ENCODE measurements around the gene CFAP107.

Gene CFAP107

GRCh38 chr1:12741946-12742345 is 4.1 kb upstream of the CFAP107 start:
- DNase-seq (ENCODE audit: low read depth in 2 of 2), result no peak

GRCh38 chr1:12745126-12745991 is 641 bp upstream of the CFAP107 start:
- no peak for DNase-seq (ENCODE audit: low read depth in 2 of 2)

GRCh38 chr1:12748778-12749355 is 2.9 kb downstream of the CFAP107 start:
- DNase-seq (ENCODE audit: low read depth in 2 of 2), result no peak

- DNase-seq (ENCODE audit: low read depth in 2 of 2), result no peak
These were observed 8.7 kb downstream of the CFAP107 start for GRCh38 chr1:12754738-12755137.

GRCh38 chr1:12756273-12756672 is 10.3 kb downstream of the CFAP107 start:
- no peak for DNase-seq (ENCODE audit: low read depth in 2 of 2)

- DNase-seq (ENCODE audit: low read depth in 2 of 2), result no peak
These were observed 10.9 kb downstream of the CFAP107 start for GRCh38 chr1:12756768-12757413.

DNA sequence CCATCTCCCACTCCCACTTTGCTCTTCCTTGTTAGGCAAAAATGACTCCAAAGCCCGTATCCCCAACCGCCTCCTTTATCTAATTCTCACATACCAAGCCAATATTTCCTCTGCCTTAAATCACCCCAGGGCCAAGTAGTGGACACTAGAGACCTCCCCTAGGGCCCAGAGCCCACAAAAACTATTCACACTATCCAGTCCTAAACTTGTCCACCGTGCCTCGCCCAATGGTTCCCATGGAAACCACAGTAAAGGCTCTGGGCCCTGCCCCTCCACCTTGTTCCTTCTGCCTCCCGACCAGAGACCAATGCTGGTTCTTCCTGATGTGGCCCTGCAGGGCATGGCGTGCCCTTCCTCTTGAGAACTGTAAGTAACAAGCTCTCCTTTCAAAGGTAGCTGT is 11.8 kb downstream of the CFAP107 start:
- DNase-seq (ENCODE audit: low read depth in 2 of 2), result no peak

DNA sequence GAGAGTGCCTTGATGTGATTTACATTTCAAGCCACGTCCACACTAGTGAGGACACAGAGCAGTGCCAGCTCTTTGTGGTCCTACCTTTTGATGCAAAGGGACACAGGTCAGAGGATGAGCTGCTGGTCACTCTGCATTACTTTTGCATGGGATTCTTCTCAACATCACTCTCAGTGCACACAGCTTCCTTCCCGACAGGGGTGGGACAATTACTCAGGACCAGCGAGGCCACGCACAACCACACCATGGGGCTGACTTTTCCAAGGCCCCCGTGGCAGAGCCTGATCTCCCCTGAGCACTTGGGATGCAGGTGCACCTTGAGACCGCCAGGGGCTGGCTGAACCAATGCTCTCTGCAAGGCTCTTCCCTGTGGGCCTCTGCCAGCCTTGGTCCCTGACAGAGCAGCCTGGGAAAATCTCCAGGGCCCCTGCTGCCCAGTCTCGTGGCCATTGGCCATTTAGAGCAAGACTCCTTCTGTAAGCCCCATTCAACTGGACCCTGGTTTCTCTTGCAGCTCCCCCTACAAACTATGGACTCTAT is 14.3 kb downstream of the CFAP107 start:
- DNase-seq (ENCODE audit: low read depth in 2 of 2), result no peak

DNA sequence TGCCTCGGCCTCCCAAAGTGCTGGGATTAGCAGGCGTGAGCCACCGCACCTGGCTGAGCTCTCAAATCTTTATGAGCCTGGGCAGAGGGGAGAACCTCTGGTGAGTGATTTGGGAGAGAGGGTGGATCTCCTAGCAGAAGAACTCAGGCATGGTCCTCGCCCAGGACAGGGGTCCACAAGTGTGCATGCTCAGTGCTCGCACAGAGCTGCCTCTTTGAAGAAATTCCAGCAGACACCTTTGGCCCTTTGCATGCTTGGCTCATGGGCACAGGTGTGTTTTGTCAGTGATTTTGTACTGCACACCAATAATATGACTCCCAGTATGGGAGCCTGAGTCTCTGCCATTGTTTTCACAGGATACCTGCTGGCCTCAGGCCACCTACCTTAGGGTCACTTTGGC is 15.8 kb downstream of the CFAP107 start:
- no peak for DNase-seq (ENCODE audit: low read depth in 2 of 2)

DNA sequence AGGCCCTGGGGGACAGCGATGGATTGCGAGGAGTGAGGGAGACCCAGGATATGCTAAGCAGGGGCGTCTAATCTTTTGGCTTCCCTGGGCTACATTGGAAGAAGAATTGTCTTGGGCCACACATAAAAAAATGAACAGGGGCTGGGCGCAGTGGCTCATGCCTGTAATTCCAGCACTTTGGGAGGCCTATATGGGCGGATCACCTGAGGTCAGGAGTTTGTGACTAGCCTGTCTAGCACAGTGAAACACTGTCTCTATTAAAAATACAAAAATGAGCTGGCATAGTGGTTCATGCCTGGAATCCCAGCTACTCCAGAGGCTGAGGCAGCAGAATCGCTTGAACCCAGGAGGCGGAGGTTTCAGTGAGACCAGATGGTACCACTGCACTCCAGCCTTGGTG is 16.8 kb downstream of the CFAP107 start:
- no peak for DNase-seq (ENCODE audit: low read depth in 2 of 2)

DNA sequence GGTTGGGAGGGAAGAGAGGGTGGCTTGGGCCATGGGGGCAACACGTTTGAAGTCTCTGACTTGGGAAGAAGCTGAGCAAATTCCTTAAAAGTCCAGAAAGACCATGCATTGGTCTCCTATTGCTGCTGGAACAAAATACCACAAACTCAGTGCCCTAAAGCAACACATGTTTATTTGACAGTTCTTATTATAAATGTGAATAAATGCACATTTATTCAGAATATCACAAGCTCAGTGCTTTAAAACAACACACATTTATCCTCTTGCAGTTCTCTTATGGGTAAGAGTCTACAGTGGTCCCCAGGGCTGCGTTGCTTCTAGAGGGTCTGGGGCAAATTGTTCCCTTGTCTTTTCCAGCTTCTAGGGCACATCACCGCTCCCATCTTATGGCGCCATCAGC is 17.5 kb downstream of the CFAP107 start:
- DNase-seq (ENCODE audit: low read depth in 2 of 2), result no peak

GRCh38 chr1:12764016-12764415 is 18.0 kb downstream of the CFAP107 start:
- no peak for DNase-seq (ENCODE audit: low read depth in 2 of 2)

DNA sequence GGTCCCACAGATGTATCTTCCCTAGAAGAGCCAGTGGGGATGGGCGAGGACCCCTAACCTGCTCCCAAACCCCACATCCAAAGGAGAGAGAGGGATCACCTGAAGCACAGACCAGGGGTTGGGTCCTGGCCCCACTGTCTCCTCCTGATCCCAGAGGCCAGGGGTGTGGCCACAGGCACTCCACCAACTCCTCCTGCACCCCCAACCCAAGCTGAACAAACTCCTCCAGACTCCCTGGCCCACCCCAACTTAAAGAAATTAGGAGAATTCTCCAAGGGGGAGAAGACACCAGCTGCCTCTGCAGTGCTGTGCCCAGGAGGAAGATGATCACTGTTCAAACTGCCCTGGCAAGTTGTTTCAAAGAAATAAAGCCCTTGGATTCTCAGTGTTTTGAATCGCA is 23.0 kb downstream of the CFAP107 start:
- no peak for DNase-seq (ENCODE audit: low read depth in 2 of 2)

- no peak for DNase-seq (ENCODE audit: low read depth in 2 of 2)
These were observed 24.0 kb downstream of the CFAP107 start for GRCh38 chr1:12769976-12770505.

DNA sequence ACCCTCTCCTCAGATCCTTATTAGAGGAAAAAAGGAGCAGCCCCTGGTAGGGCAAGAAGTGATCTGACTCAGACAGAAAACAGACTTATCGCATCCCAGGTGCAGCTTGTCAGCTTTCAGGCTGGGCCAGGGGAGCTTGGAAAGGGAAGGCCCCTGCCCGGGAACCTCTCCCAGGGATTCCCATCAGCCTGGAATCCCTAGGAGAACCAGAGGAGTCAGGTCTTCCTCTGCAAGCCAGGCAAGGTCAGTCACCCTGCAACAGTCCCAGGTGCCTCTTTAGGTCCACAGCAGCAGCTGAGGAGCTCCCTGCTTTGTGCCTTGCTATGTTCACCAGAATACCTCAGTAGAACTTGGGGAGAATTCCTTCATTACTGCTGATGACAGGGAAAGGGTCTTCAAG is 24.6 kb downstream of the CFAP107 start:
- DNase-seq (ENCODE audit: low read depth in 2 of 2), result no peak

DNA sequence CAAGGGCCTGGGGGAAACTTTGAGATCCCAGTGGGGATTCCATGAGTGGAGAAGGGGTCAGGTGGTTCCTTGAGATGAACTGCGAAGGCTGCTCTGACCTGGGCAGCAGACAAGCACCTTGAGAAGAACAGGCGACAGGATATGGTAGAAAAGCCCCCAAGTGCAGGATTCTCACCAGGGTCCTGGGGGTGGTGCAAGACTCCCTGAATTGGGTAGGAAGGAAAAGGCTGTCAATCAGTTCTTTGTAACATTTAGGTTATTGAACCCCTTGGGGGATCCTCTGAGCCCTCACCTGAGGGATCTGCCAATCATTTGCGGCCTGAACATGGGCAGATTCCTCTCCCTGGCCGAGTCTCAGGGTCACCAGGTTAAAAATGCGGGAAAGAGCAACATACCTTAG is 25.2 kb downstream of the CFAP107 start:
- DNase-seq (ENCODE audit: low read depth in 2 of 2), result no peak

GRCh38 chr1:12772520-12772919 is 26.5 kb downstream of the CFAP107 start:
- no peak for DNase-seq (ENCODE audit: low read depth in 2 of 2)

- DNase-seq (ENCODE audit: low read depth in 2 of 2), result no peak
These were observed 27.4 kb downstream of the CFAP107 start, which contains the start of gene PRAMEF12 for GRCh38 chr1:12773438-12773837. TSS of gene PRAMEF12 (plus strand) at chr1:12773738. CDS start at chr1:12774868, 1,130 bp downstream.

DNA sequence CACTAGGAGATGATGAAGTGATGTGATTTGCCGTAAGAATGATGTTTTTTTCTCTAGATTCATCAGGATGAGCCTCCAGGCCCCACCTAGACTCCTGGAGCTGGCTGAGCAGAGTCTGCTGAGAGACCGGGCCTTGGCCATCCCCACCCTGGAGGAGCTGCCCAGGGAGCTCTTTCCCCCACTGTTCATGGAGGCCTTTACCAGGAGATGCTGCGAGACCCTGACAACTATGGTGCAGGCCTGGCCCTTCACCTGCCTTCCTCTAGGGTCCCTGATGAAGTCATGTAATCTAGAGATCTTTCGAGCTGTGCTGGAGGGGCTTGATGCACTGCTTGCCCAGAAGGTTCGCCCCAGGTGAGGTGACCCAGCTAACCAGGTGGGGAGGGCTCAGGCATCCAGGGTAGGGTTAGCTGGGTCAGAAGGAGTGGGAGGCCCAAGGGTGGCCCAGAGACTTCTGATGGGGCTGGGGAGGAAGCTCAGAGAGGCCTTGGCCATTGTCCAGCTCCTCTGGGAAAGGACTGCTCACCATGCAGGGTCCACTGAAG is 28.9 kb downstream of the CFAP107 start:
- DNase-seq (ENCODE audit: low read depth in 2 of 2), result no peak

DNA sequence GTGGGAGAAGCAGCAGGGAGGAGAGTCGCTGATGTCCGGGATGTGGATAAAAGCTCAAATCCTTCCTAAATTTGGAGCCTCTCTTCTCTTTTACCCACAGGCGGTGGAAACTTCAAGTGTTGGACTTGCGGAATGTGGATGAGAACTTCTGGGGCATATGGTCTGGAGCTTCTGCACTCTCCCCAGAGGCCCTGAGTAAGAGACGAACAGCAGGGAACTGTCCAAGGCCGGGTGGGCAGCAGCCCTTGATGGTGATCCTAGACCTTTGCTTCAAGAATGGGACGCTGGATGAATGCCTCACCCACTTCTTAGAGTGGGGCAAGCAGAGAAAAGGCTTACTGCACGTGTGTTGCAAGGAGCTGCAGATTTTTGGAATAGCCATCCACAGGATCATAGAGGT is 29.4 kb downstream of the CFAP107 start:
- DNase-seq (ENCODE audit: low read depth in 2 of 2), result no peak

- DNase-seq (ENCODE audit: low read depth in 2 of 2), result no peak
These were observed 31.0 kb downstream of the CFAP107 start for GRCh38 chr1:12776801-12777557.
